Muscle of leg (tissue), 11 donors: ENCODE data around the gene CHN2. TPM values are rescaled to one million over a fixed set of nuclear protein-coding genes. Genes with fewer than 3 reads are reported as not detected.
A peak's percentile ranks its signal among the peaks of the same experiment; 100 is the strongest.

Source experiments
- DNase-seq: peaks from one replicate; pipeline ENCODE4 v3.0.0; 2013
- H3K27ac ChIP-seq: one replicate; pipeline ENCODE4 v1.5.1; 2013; ENCODE audit warnings: mild to moderate bottlenecking, low read length, control low read depth
- H3K27me3 ChIP-seq: one replicate; pipeline ENCODE4 v1.6.1; 2013; ENCODE audit warnings: low read length; ENCODE audit not compliant: control insufficient read depth, insufficient read depth
- H3K36me3 ChIP-seq: one replicate; pipeline ENCODE4 v1.6.1; 2013; ENCODE audit warnings: low read length; ENCODE audit not compliant: control insufficient read depth, insufficient read depth
- H3K4me1 ChIP-seq: one replicate; pipeline ENCODE4 v1.6.1; 2013; ENCODE audit warnings: low read length; ENCODE audit not compliant: control insufficient read depth, insufficient read depth
- H3K4me3 ChIP-seq: one replicate; pipeline ENCODE4 v1.5.1; 2013; ENCODE audit warnings: low read length, control low read depth
- H3K9me3 ChIP-seq: replicated peaks from 2 replicates; pipeline ENCODE4 v1.6.1; 2013; ENCODE audit warnings: low read depth, low read length; ENCODE audit not compliant: control insufficient read depth
- WGBS: methylation state at CpG from one replicate; pipeline ENCODE4 v1.1.5; 2013; ENCODE audit warnings: missing lambda C conversion rate; ENCODE audit not compliant: insufficient coverage; 5-methylcytosine and 5-hydroxymethylcytosine counted together
- polyA plus RNA-seq, 8 donors: library from polyadenylated mRNA; unstranded; fragments of 120-200 nt; gene quantifications; one replicate each; pipeline versions ENCODE4 v1.2.1 to v1.2.3, GENCODE V29; 2013; ENCODE audit warnings: inconsistent platforms in 1 of 8, low replicate concordance in 1 of 8; ENCODE audit not compliant: insufficient read length in 8 of 8, insufficient read depth in 1 of 8
- total RNA-seq: library from RNA; stranded (reverse); fragments of 120-200 nt; gene quantifications from one replicate; pipeline ENCODE4 v1.2.4, GENCODE V29; 2013

The CHN2 gene
- total and polyA plus RNA-seq, 9 donors: 7.6 to 18.2 (median 10.2) TPM

DNA sequence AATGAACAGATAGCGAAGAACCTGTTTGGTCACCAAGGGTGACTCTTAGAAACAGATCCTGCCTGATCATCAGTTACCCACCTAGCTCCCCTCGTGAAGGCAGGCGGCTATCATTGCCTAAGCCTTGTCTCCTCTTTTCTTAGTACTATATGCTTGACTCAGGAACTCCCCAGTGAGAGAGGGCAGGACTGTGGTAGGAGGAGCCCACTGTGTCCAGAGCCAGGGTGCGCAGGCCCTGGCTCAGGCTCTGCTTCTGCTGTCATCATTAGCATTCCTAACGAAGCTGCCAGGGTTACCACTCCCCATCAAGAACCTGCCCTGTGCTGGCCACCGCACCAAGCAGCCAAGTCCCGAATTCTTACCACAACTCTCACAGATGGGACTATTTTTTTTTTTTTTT is 160.8 kb downstream of the CHN2 start:
- no peaks in the 10 kb centered on the region for H3K36me3 ChIP-seq
- H3K9me3 ChIP-seq: no peaks in the 10 kb centered on the region
- no peaks in the 10 kb centered on the region for H3K27me3 ChIP-seq
- H3K4me1 ChIP-seq: no peaks in the 10 kb centered on the region
- DNase-seq: no peak
- 95% methylated on average over 3 of the region's 7 CpGs for WGBS
- no peak overlapping the region for H3K27ac ChIP-seq
- no peak overlapping the region for H3K4me3 ChIP-seq

DNA sequence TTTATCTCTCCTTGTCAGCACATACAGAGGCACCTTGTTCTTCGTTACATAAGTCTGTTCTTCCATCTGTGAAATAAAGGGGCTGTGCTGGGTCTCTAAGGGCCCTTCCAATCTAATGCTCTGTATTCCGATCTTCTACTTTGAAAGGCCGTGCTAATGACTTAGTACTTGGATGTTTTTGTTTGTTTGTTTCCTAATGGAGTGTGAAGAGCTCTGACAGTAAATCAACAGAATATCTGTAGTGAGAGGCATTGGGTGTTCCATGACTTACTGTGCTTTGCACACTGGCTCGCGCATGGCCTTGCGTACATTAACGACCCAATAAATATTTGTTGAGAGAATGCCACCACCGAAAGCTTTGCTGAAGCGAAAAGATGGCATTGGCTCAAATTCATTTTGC is 162.1 kb downstream of the CHN2 start:
- H3K36me3 ChIP-seq: no peaks in the 10 kb centered on the region
- no peak overlapping the region for H3K4me3 ChIP-seq
- 86% methylated on average over 5 of the region's 9 CpGs for WGBS
- H3K9me3 ChIP-seq: no peaks in the 10 kb centered on the region
- H3K27ac ChIP-seq: no peak overlapping the region
- no peak for DNase-seq
- no peaks in the 10 kb centered on the region for H3K4me1 ChIP-seq
- H3K27me3 ChIP-seq: no peaks in the 10 kb centered on the region

DNA sequence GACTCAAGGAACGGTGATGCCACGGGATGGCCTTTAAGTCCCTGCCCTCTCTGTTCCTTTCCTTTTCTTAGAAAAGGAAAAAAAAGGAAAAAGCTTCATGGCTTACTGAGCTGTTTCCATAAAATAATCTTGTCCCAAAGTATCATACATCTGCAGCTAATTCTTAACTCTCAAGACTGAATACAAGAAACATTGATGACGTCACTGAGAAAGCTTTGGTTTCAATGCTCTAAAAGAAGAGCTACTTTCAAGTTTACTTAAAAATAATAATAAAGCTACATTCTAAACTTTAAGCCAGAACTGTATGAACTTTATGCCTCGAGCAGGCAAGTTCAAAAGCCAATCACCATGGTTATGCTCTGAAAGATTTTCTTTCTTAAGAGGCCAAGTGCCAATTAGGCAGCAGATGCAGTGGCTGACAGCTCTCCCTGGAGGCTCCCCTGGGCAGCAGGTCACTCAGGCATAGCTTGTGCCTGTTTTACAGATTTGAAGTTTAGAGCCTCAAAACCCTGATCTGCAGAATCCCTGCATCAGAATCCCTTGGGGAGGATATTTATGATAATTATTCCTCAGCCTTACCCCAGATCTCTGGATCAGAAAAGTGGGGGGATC is 165.0 kb downstream of the CHN2 start:
- WGBS: 33% methylated on average over 1 of the region's 4 CpGs
- H3K9me3 ChIP-seq: no peaks in the 10 kb centered on the region
- no peak overlapping the region for H3K27ac ChIP-seq
- H3K4me3 ChIP-seq: no peak overlapping the region
- no peaks in the 10 kb centered on the region for H3K36me3 ChIP-seq
- no peaks in the 10 kb centered on the region for H3K4me1 ChIP-seq
- H3K27me3 ChIP-seq: no peaks in the 10 kb centered on the region
- DNase-seq: peak; percentile 65

DNA sequence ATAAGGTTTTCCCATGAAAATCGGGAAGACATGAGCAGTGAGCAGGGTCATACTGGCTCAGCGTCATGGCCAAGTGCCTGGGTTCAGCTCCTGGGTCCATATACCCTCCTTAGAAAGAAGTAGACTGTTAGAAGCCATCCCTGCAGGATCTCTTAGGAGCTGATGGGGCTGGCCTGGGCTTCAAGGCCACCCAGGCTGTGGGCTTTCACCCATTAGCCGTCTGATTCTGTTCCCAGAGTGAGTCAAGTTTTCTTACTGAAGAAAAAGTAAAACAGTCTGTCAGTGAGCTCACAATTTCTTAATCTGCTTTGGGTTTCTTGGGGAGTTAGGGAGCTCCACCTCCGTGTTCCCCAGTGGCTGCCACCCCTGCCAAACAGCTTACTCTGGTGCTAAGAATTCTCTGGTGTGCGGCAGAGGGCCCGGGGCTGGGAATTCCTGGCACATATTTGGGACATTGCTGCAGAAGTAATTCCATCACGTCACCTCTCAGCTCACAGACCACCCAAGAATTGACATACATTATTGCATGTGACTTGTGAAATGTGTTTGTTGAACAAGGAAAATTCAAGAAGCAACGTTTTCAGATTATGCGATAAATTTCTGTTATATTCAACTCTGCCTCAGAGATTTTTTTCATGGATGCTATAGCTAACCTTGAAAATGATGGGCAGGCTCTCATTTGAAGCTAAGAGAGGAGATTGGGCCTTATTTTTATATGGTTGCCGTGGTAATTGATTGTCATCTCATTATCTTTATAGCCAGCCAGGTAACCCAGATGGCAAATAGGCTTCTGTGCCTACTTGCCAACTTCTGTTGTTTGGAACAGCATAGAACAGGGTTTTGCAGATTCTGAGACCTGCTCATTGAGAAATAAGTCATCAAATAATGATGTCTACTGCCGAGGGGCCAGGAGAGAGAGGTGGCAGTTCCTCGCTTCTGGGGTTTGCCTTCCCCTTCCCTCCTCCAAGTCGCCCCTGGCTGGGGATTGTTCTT is 166.4 kb downstream of the CHN2 start:
- Histone ChIP-seq H3K9me3 (no peaks in the 10 kb centered on the region), H3K27ac (peak overlapping the region; percentile 51), H3K4me3 (no peak overlapping the region), H3K36me3 (no peaks in the 10 kb centered on the region), H3K4me1 (no peaks in the 10 kb centered on the region), H3K27me3 (no peaks in the 10 kb centered on the region)
- WGBS: 31% methylated on average over 2 of the region's 13 CpGs
- DNase-seq: peak; percentile 64

DNA sequence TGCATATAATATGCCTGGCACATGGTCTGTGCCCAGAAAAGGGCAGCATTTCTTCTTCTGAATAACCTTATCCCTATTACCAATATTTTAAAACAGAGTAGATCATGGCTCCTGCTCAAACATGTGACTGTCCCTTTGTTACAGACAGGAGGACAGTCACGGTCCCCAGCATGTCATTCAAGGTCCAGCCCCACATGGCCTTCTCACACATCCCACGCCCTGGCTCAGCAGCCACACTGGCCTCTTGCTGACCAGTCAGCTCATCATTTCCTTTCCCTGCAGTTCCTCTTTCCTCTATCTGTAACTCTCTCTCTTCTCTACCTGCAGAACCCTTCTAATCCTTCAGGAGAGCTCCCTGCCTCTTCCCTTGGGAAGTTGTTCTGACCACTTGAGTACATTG is 167.8 kb downstream of the CHN2 start:
- Histone ChIP-seq H3K4me1 (no peaks in the 10 kb centered on the region), H3K9me3 (no peaks in the 10 kb centered on the region), H3K36me3 (no peaks in the 10 kb centered on the region), H3K27me3 (no peaks in the 10 kb centered on the region), H3K4me3 (no peak overlapping the region), H3K27ac (no peak overlapping the region)
- 87% methylated on average over 2 of the region's 2 CpGs for WGBS
- DNase-seq: no peak

DNA sequence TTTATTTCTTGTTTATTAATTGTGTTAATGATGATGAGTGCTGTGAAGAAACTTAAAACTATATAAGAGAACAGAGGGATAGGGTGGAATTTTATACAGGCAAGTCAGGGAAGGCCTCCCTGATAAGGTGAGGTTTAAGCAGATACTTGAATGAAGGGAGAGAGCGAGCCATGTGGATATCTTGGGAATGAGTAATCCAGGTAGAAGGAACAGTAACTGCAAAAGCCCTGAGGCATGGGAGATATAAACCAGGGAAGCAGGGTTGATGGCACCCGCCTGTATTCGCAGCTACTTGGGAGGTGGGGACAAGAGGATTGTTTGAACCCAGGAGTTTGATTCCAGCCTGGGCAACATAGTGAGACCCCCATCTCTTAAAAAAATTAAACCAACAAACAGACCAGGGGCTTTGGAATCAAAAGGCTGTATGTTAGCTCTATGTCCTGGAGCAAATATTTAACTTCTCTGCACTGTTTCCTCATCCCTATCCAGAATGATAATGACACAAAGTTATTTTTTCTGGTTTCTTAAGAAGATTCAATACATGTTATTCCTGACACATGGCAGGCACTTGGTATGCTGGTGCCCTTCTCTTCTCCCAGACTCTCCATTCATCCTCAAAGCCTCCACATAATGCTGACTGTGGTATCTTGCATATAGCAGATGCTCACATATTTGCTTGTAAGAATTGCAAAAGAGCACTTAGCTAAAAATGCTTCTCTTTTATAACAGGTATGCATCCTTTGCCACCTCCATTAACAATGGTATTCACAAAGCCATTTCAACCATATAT is 169.3 kb downstream of the CHN2 start:
- Histone ChIP-seq H3K9me3 (no peaks in the 10 kb centered on the region), H3K4me3 (no peak overlapping the region), H3K36me3 (no peaks in the 10 kb centered on the region), H3K27ac (no peak overlapping the region), H3K4me1 (no peaks in the 10 kb centered on the region), H3K27me3 (no peaks in the 10 kb centered on the region)
- DNase-seq: no peak
- 88% methylated on average over 3 of the region's 3 CpGs for WGBS

DNA sequence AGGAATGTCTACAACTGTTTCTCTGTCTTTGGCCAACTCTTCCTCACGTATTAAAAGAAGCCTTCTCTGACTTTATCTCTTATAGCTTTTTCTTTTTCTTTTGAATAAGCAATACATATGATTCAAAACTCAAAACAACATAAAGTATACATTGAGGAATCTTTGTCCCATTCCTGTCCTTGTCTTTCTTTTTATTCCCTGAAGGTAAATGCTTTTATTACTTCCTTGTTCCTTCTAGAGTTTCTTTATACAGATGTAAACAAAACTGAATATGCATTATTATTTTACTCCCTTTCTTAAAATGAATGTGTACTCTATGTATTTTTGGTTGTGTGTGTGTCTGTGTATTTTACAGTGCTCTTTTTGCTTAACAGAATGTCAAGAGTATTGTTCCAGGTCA is 170.1 kb downstream of the CHN2 start:
- Histone ChIP-seq H3K36me3 (no peaks in the 10 kb centered on the region), H3K4me1 (no peaks in the 10 kb centered on the region), H3K9me3 (no peaks in the 10 kb centered on the region), H3K27me3 (no peaks in the 10 kb centered on the region), H3K4me3 (no peak overlapping the region), H3K27ac (no peak overlapping the region)
- DNase-seq: no peak
- no CpG with 5 or more reads among the region's 1 CpG for WGBS

DNA sequence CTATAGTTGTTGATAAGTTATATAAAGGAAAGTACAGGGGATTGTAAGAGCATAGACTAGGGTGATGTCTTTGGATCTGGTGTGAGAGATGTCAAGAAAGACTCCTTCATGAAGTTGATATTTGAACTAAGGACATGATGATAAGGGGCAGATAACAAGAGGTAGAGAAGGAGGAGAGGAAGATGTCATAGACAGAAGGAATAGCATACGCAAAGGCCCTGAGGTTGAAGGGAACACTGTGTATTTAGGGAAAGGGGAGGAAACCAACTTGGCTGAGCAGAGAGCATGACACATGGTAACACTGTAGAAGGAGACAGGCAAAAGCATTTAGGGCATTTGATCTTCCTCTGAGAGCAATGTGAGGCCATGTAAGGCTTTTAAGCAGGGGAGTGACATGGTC is 170.8 kb downstream of the CHN2 start:
- WGBS: 93% methylated on average over 1 of the region's 1 CpG
- H3K4me3 ChIP-seq: no peak overlapping the region
- no peaks in the 10 kb centered on the region for H3K9me3 ChIP-seq
- H3K27me3 ChIP-seq: no peaks in the 10 kb centered on the region
- no peak for DNase-seq
- no peaks in the 10 kb centered on the region for H3K4me1 ChIP-seq
- H3K27ac ChIP-seq: no peak overlapping the region
- no peaks in the 10 kb centered on the region for H3K36me3 ChIP-seq

DNA sequence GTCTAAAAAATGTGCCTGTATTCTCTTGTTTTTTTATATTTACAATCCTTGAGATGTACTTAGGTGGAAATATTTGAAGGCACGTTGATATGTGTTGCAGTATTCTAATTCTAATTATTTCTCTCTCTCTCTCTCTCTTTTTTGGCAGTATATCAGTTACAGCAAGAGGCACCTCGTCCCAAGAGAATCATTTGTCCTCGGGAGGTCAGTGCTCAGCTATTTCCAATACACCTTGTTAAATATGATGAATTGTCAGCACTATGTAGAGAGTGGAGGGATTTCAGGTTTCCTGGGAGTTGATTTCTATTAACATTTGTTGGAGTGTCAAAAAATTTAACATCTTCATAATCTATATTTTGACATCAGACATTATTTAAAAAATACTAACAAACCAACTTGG is 173.2 kb downstream of the CHN2 start:
- Histone ChIP-seq H3K27ac (no peak overlapping the region), H3K27me3 (no peaks in the 10 kb centered on the region), H3K9me3 (no peaks in the 10 kb centered on the region), H3K4me3 (no peak overlapping the region), H3K36me3 (no peaks in the 10 kb centered on the region), H3K4me1 (no peaks in the 10 kb centered on the region)
- no CpG with 5 or more reads among the region's 3 CpGs for WGBS
- no peak for DNase-seq

DNA sequence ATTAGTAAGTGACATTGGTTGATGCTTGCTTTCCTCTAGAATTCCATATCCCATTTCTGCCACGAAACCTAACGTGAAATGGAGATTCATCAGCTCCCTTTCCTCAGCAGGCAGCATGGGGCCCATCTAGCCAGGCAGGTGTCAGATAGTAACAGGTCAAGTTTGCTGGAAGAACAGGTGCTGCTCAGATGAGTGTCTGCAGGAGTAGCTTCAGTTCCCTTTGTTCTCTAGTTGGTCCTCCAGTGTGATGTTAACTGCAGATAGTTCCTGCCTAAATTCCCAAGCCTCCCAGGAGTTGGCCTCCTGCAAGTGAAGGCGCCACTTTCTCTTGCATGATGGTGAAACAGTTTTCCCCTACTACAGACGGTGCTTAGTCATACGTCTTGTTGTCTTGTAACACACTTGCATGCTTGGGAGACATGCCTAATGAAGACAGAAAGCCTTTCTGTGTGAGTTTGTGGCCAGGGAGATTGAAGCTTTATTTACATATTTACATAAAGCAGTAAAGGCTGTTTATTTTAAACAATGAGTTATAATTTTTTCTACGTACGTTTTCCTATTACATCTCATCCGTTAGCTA is 175.4 kb downstream of the CHN2 start:
- H3K9me3 ChIP-seq: no peaks in the 10 kb centered on the region

More for the DNA sequence above, 175.4 kb downstream of the CHN2 start:
- H3K4me1 ChIP-seq: no peaks in the 10 kb centered on the region
- H3K4me3 ChIP-seq: no peak overlapping the region
- 83% methylated on average over 1 of the region's 8 CpGs for WGBS
- no peaks in the 10 kb centered on the region for H3K36me3 ChIP-seq
- DNase-seq: no peak
- no peak overlapping the region for H3K27ac ChIP-seq
- H3K27me3 ChIP-seq: no peaks in the 10 kb centered on the region
